HTR-8/SVneo (cell line): ENCODE data around the gene IVD.
A peak's percentile ranks its signal among the peaks of the same experiment; 100 is the strongest.

ENCODE experiments used
- DNase-seq: peaks from one replicate; pipeline ENCODE4 v3.0.0; 2011; ENCODE audit warnings: low spot score, mixed read lengths; ENCODE audit not compliant: insufficient read length
- FAIRE-seq: peaks from 2 replicates; lab custom pipeline; 2011; peaks lifted over from hg19 to GRCh38; lab: Jason Lieb, UNC

IVD gene

GRCh38 chr15:40369971-40370370 is 35.6 kb upstream of the IVD start:
- DNase-seq (no peak), FAIRE-seq (no peak)

GRCh38 chr15:40372981-40373380 is 32.6 kb upstream of the IVD start:
- DNase-seq: no peak
- FAIRE-seq: no peak

GRCh38 chr15:40377606-40378005 is 28.0 kb upstream of the IVD start:
- DNase-seq (no peak), FAIRE-seq (no peak)

- DNase-seq (no peak), FAIRE-seq (no peak)
Measured at GRCh38 chr15:40379374-40379773, 26.2 kb upstream of the IVD start.

- peak; percentile 68 for DNase-seq
- FAIRE-seq: peak; percentile 51
Measured at GRCh38 chr15:40379853-40380252, 25.7 kb upstream of the IVD start.

GRCh38 chr15:40380636-40381035 is 25.0 kb upstream of the IVD start:
- no peak for FAIRE-seq
- DNase-seq: no peak

GRCh38 chr15:40381818-40382529 is 23.6 kb upstream of the IVD start:
- DNase-seq (no peak), FAIRE-seq (no peak)

- FAIRE-seq: peak; percentile 74
- peak; percentile 85 for DNase-seq
Measured at GRCh38 chr15:40382580-40383456, 22.8 kb upstream of the IVD start, which contains the start of gene KNSTRN. TSS of gene KNSTRN (plus strand) at chr15:40382721. CDS start at chr15:40382836, 115 bp downstream.

GRCh38 chr15:40386480-40386879 is 19.1 kb upstream of the IVD start:
- no peak for FAIRE-seq
- no peak for DNase-seq

GRCh38 chr15:40388941-40389823 is 16.4 kb upstream of the IVD start:
- no peak for FAIRE-seq
- DNase-seq: no peak

GRCh38 chr15:40389824-40390595 is 15.6 kb upstream of the IVD start:
- DNase-seq (no peak), FAIRE-seq (no peak)

GRCh38 chr15:40392986-40393948 is 12.3 kb upstream of the IVD start:
- FAIRE-seq: no peak

GRCh38 chr15:40397688-40398412 is 7.7 kb upstream of the IVD start:
- FAIRE-seq: no peak

More at GRCh38 chr15:40392986-40393948, 12.3 kb upstream of the IVD start:
- no peak for DNase-seq

GRCh38 chr15:40398413-40398873 is 7.2 kb upstream of the IVD start:
- no peak for FAIRE-seq
- DNase-seq: no peak

More at GRCh38 chr15:40397688-40398412, 7.7 kb upstream of the IVD start:
- DNase-seq: no peak

- no peak for DNase-seq
- FAIRE-seq: no peak
Measured at GRCh38 chr15:40399370-40399769, 6.2 kb upstream of the IVD start.

- no peak for FAIRE-seq
Measured at GRCh38 chr15:40407330-40407990, 1.9 kb downstream of the IVD start.

GRCh38 chr15:40409366-40409765 is 3.8 kb downstream of the IVD start:
- DNase-seq (no peak), FAIRE-seq (no peak)

More at GRCh38 chr15:40407330-40407990, 1.9 kb downstream of the IVD start:
- DNase-seq: no peak
